CD8-positive, alpha-beta memory T cell (primary cell): ENCODE data around the gene TBX1. TPM values are rescaled to one million over a fixed set of nuclear protein-coding genes. Genes with fewer than 3 reads are reported as not detected.
A peak's percentile ranks its signal among the peaks of the same experiment; 100 is the strongest.

Experiments
- CTCF ChIA-PET: fragments of 350-600 bp; sonication (Branson Sonifier 250); formaldehyde crosslinking; loops from one replicate; lab custom pipeline; 2021; ENCODE audit warnings: antibody characterized with exemption; lab: Charles Lee
- POLR2A ChIA-PET: fragments of 350-600 bp; sonication (Branson Sonifier 250); formaldehyde crosslinking; loops from one replicate; lab custom pipeline; 2021; ENCODE audit warnings: antibody characterized with exemption; lab: Charles Lee
- DNase-seq, 5 donors: peaks; one replicate each; pipeline versions ENCODE4 v3.0.0 to v3.0.0-alpha.2; 2020 to 2022; ENCODE audit warnings: mixed read lengths in 1 of 5
- H3K27ac ChIP-seq: one replicate; pipeline ENCODE4 v1.7.0; 2013; ENCODE audit warnings: low read depth, mild to moderate bottlenecking, low read length, moderate library complexity
- H3K27me3 ChIP-seq: 2 replicates; pipeline ENCODE4 v1.7.0; 2013; ENCODE audit warnings: low read length, mild to moderate bottlenecking; ENCODE audit not compliant: insufficient read depth, poor library complexity, severe bottlenecking
- H3K36me3 ChIP-seq: 2 replicates; pipeline ENCODE4 v1.7.0; 2013; ENCODE audit warnings: mild to moderate bottlenecking, low read length, moderate library complexity; ENCODE audit not compliant: insufficient read depth
- H3K4me1 ChIP-seq: 2 replicates; pipeline ENCODE4 v1.7.0; 2013; ENCODE audit warnings: mild to moderate bottlenecking, low read length, moderate library complexity; ENCODE audit not compliant: insufficient read depth
- H3K4me3 ChIP-seq: 2 replicates; pipeline ENCODE4 v1.7.0; 2013; ENCODE audit warnings: mild to moderate bottlenecking, low read length
- H3K9me3 ChIP-seq: 2 replicates; pipeline ENCODE4 v1.7.0; 2013; ENCODE audit warnings: mild to moderate bottlenecking, low read length
- H3K27ac Mint-ChIP-seq, 8 donors: one replicate each; pipeline ENCODE4 v1.8.0; 2020 to 2021; ENCODE audit warnings: mixed read lengths in 8 of 8, mild to moderate bottlenecking in 6 of 8, inconsistent platforms in 3 of 8, moderate library complexity in 3 of 8
- H3K27me3 Mint-ChIP-seq, 2 donors: one replicate each; pipeline ENCODE4 v1.8.0; 2020 to 2021; ENCODE audit warnings: mixed read lengths in 2 of 2, mild to moderate bottlenecking in 1 of 2, moderate library complexity in 1 of 2
- H3K36me3 Mint-ChIP-seq, 3 donors: one replicate each; pipeline ENCODE4 v1.8.0; 2020 to 2021; ENCODE audit warnings: mixed read lengths in 3 of 3, inconsistent platforms in 1 of 3, mild to moderate bottlenecking in 1 of 3
- H3K4me1 Mint-ChIP-seq, 3 donors: one replicate each; pipeline ENCODE4 v1.8.0; 2020 to 2021; ENCODE audit warnings: mixed read lengths in 3 of 3, inconsistent platforms in 1 of 3, mild to moderate bottlenecking in 1 of 3
- H3K4me3 Mint-ChIP-seq, 7 donors: one replicate each; pipeline ENCODE4 v1.8.0; 2020 to 2021; ENCODE audit warnings: mixed read lengths in 7 of 7, mild to moderate bottlenecking in 6 of 7, moderate library complexity in 4 of 7, inconsistent platforms in 2 of 7
- H3K9me3 Mint-ChIP-seq, 5 donors: one replicate each; pipeline ENCODE4 v1.8.0; 2020 to 2022; ENCODE audit warnings: mixed read lengths in 5 of 5, mild to moderate bottlenecking in 3 of 5, moderate library complexity in 2 of 5, inconsistent platforms in 1 of 5
- polyA plus RNA-seq: library from polyadenylated mRNA; unstranded; fragments of 300-500 nt; fragmentation: Illumina TruSeq; gene quantifications from one replicate; pipeline ENCODE4 v1.2.3, GENCODE V29; 2021
- total RNA-seq, 2 experiments: library from RNA; stranded (reverse); gene quantifications; one replicate each; pipeline ENCODE4 v1.2.3, GENCODE V29; 2021

Gene TBX1
- total and polyA plus RNA-seq, 3 experiments from 2014 or later, result not detected

DNA sequence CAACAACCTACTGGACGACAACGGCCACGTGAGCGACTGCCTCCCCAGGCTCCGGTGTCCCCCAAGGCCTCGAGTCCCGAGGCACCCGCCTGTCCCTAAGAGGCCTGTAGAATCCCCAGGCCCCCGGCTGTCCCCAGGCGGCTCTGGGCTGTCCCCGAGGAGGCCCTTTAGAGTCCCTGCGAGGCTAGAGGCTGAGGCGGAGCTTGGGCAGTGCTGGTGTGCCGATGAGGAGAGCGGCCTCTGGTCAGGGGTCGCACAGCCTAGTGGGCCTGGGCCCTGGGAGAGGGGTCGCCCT, 3.7 kb downstream of the TBX1 start:
- peaks cover 18 to 38% (median 25%) of the 10 kb centered on the region in 3 donors for H3K4me1 Mint-ChIP-seq
- peaks cover 19% of the 10 kb centered on the region for H3K4me1 ChIP-seq
- H3K27me3 ChIP-seq, result peaks cover 46% of the 10 kb centered on the region
- H3K27ac Mint-ChIP-seq, result no peak overlapping the region
- H3K4me3 ChIP-seq, result no peak overlapping the region
- no peak overlapping the region for H3K27ac ChIP-seq
- no peaks in the 10 kb centered on the region for H3K9me3 ChIP-seq
- H3K27me3 Mint-ChIP-seq, result peaks cover 55 to 68% of the 10 kb centered on the region in 2 donors
- DNase-seq, result no peak
- no peaks in the 10 kb centered on the region for H3K36me3 ChIP-seq
- peak overlapping the region in 3 of 7 donors; percentile 40 to 66 (median 62) for H3K4me3 Mint-ChIP-seq
- peaks cover 0 to 4% (median 0%) of the 10 kb centered on the region in 3 donors for H3K36me3 Mint-ChIP-seq
- H3K9me3 Mint-ChIP-seq, result peaks cover 0 to 3% (median 0%) of the 10 kb centered on the region in 5 donors
- POLR2A ChIA-PET, result no interaction called here
- CTCF ChIA-PET, result no interaction called here

DNA sequence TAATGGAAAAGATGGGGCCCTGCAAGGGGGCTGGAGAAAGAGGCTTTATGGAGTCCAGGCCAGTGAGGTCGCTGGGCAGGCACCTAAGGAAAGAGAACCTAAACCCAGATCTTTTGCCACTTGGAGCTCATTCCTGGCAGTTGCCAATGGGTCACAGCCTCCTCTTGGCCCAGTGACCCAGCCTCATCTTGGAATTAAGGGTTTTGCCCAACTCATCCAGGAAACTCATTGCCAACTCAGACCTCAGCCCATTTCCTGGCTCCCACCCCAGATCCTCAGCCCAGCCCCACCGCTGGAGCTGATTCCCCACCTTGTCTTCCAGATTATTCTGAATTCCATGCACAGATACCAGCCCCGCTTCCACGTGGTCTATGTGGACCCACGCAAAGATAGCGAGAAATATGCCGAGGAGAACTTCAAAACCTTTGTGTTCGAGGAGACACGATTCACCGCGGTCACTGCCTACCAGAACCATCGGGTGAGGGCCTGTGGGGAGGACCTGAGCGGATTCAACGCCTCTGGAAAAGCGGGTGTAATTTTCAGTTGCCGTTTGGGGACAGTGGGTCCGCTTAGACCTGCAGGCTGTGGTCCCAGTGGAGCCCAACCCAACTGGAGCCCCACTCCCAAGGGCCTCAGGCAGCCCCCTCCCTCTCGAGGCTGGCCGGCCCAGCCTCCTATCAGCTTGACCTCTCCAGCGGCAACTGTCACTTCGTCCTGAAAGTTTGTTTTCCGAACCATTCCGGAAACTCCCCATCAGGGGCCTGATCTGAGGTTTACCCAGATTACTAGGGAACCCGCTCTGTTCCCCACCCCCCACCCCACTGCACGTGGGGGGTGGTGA, 4.3 kb downstream of the TBX1 start:
- H3K4me3 Mint-ChIP-seq, result peak overlapping the region in 5 of 7 donors; percentile 40 to 83 (median 62)

DNA sequence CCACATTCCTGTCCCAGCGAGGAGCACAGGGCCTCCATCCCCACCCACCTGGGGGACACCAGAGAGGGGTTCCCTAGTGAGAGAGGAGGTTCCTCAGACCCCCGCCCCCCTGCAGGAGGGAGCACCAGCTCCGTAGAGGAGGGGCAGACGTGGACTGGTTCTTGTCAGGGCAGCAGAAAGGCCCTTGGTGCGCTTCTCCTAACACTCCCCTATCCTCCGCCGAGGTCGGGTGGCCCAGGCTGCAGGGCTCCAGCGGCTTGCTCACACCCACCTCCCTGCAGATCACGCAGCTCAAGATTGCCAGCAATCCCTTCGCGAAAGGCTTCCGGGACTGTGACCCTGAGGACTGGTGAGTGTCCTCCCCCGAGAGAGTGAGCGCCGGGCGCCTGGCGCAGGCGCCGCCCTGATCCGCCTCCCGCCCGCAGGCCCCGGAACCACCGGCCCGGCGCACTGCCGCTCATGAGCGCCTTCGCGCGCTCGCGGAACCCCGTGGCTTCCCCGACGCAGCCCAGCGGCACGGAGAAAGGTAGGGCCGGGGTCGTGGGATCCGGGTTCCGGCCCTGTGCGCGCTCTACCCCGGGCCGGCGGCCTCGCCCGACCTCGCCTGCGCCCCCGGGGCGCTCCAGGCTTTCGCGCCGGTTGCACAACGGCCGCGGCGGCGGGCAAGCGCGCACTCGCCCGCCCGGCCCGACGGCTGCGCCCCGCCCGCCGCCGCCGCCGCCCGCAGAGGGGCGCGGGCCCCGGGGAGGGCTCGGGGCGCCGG, 5.1 kb downstream of the TBX1 start:
- H3K36me3 ChIP-seq, result no peaks in the 10 kb centered on the region
- no peak for DNase-seq
- Mint-ChIP-seq H3K4me3 (peak overlapping the region in 6 of 7 donors; percentile 59 to 83 (median 68)), H3K4me1 (peaks cover 8 to 27% (median 15%) of the 10 kb centered on the region in 3 donors), H3K27me3 (peaks cover 58 to 70% of the 10 kb centered on the region in 2 donors), H3K36me3 (no peaks in the 10 kb centered on the region), H3K9me3 (peaks cover 0 to 3% (median 0%) of the 10 kb centered on the region in 5 donors), H3K27ac (no peak overlapping the region)
- H3K9me3 ChIP-seq, result no peaks in the 10 kb centered on the region
- peak overlapping the region; percentile 4 for H3K27ac ChIP-seq
- peaks cover 11% of the 10 kb centered on the region for H3K4me1 ChIP-seq
- H3K27me3 ChIP-seq, result peaks cover 49% of the 10 kb centered on the region
- ChIA-PET POLR2A (no interaction called here), CTCF (interaction anchor here (1.0 kb wide), 1 partner anchor 35 kb away, joined by 3 read pairs; no protein-coding TSS in a partner anchor)
- no peak overlapping the region for H3K4me3 ChIP-seq

More for the DNA sequence above, 4.3 kb downstream of the TBX1 start:
- H3K4me3 ChIP-seq, result no peak overlapping the region
- Mint-ChIP-seq H3K27me3 (peaks cover 57 to 68% of the 10 kb centered on the region in 2 donors), H3K27ac (peak overlapping the region in 1 of 8 donors; percentile 39), H3K4me1 (peaks cover 14 to 32% (median 20%) of the 10 kb centered on the region in 3 donors), H3K9me3 (peaks cover 0 to 3% (median 0%) of the 10 kb centered on the region in 5 donors), H3K36me3 (peaks cover 0 to 3% (median 0%) of the 10 kb centered on the region in 3 donors)
- ChIA-PET CTCF (no interaction called here), POLR2A (no interaction called here)
- H3K27me3 ChIP-seq, result peaks cover 43% of the 10 kb centered on the region
- H3K27ac ChIP-seq, result no peak overlapping the region
- H3K9me3 ChIP-seq, result no peaks in the 10 kb centered on the region
- H3K36me3 ChIP-seq, result no peaks in the 10 kb centered on the region
- no peak for DNase-seq
- peaks cover 13% of the 10 kb centered on the region for H3K4me1 ChIP-seq

DNA sequence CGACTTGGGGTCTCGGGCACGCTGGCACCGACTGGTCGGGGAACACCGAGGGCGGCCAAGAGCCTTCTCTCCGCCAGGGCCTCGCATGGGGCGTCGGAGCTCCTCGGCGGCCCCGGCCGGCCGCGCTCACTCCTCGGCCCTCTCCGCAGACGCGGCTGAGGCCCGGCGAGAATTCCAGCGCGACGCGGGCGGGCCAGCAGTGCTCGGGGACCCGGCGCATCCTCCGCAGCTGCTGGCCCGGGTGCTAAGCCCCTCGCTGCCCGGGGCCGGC, 5.6 kb downstream of the TBX1 start:
- Mint-ChIP-seq H3K27me3 (peaks cover 62 to 73% of the 10 kb centered on the region in 2 donors), H3K27ac (no peak overlapping the region), H3K4me3 (no peak overlapping the region), H3K36me3 (no peaks in the 10 kb centered on the region), H3K9me3 (peaks cover 0 to 3% (median 0%) of the 10 kb centered on the region in 5 donors), H3K4me1 (peaks cover 8 to 27% (median 15%) of the 10 kb centered on the region in 3 donors)
- Histone ChIP-seq H3K4me1 (peaks cover 11% of the 10 kb centered on the region), H3K27me3 (peaks cover 53% of the 10 kb centered on the region), H3K9me3 (no peaks in the 10 kb centered on the region), H3K36me3 (no peaks in the 10 kb centered on the region), H3K27ac (no peak overlapping the region), H3K4me3 (no peak overlapping the region)
- ChIA-PET CTCF (interaction anchor here (1.0 kb wide), 1 partner anchor 35 kb away, joined by 3 read pairs; no protein-coding TSS in a partner anchor), POLR2A (no interaction called here)
- DNase-seq, result no peak

DNA sequence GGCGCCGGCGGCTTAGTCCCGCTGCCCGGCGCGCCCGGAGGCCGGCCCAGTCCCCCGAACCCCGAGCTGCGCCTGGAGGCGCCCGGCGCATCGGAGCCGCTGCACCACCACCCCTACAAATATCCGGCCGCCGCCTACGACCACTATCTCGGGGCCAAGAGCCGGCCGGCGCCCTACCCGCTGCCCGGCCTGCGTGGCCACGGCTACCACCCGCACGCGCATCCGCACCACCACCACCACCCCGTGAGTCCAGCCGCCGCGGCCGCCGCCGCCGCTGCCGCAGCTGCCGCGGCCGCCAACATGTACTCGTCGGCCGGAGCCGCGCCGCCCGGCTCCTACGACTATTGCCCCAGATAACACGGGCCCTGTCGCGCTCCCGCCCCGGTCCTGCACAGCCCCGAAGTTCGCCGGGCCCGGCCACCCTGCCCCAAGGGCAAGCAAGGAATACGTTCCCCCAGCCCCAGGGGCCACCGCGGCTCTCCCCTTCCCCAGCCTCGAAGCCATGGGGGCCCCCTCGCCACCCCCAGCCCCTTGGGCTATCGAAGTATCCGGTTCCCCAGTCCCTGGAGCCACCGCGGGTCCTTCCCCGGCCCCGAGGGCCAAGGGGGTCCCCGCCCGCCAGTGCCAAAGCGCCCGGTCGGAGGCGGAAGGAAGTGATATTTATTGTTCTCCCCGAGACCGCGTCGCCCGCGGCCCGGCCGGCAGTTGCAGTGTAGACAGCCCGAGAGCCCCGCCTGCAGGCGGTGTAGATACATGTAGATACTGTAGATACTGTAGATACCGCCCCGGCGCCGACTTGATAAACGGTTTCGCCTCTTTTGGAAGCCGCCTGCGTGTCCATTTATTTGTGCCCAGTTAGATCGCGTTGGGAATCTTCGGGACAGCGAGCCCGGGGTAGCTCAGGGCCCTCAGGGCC, 6.2 kb downstream of the TBX1 start:
- H3K27me3 ChIP-seq, result peaks cover 51% of the 10 kb centered on the region
- H3K4me3 ChIP-seq, result no peak overlapping the region
- Mint-ChIP-seq H3K27ac (peak overlapping the region in 1 of 8 donors; percentile 26), H3K4me1 (peaks cover 4 to 23% (median 12%) of the 10 kb centered on the region in 3 donors), H3K36me3 (no peaks in the 10 kb centered on the region), H3K9me3 (peaks cover 0 to 3% (median 0%) of the 10 kb centered on the region in 5 donors), H3K4me3 (peak overlapping the region in 5 of 7 donors; percentile 33 to 52 (median 50)), H3K27me3 (peaks cover 62 to 75% of the 10 kb centered on the region in 2 donors)
- no peaks in the 10 kb centered on the region for H3K36me3 ChIP-seq
- H3K27ac ChIP-seq, result peak overlapping the region; percentile 43
- CTCF ChIA-PET, result interaction anchor here (1.0 kb wide), 1 partner anchor 36 kb away, joined by 3 read pairs; no protein-coding TSS in a partner anchor
- no peaks in the 10 kb centered on the region for H3K9me3 ChIP-seq
- POLR2A ChIA-PET, result no interaction called here
- H3K4me1 ChIP-seq, result peaks cover 11% of the 10 kb centered on the region
- peak in 3 of 5 donors; percentile 24 to 58 (median 27) for DNase-seq

DNA sequence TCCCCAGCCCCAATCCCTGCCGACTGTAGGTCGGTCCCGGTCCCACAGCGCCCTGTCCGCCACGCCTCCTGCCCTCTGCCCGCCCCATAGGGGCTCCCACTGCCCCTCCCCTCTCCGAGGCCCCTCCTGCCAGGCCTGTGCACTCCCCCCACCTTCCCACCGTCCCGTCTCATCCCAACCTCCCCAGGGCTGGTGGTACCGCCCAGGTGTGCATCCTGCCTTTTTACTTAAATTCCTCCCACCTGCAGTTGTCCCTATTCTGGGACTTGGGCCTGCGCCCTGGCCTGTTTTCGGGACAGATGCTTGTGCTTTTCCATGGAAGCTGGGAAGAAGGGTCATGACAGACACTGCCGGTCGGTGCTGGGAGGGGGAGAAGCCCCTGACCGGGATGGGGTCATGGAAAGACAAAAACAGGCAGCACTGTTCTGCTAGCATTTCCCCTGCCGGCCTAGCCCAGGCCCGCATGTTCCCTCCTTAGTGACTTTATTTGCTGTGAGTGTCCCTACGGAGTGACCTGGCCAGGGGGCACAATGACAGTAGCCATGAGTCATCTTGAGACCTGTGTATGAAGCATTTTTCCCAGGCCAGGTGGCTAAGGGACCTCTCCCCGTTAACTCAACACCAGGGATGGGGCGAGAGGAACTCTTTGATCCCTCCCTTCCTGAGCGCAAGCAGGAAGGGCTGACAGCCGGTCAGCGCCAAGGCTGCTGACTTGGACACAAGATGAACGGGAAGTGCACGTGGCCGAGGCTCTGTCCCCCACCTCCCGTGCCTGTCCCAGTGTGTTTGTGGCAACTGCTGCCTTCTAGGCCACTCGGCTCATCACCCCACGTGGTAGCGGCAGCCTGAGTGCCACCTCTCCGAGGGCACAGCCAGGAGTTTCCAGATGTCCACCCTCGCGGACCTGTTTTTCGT, 7.1 kb downstream of the TBX1 start:
- peaks cover 44% of the 10 kb centered on the region for H3K27me3 ChIP-seq
- CTCF ChIA-PET, result no interaction called here
- no peaks in the 10 kb centered on the region for H3K36me3 ChIP-seq
- DNase-seq, result no peak
- Mint-ChIP-seq H3K4me1 (peaks cover 4 to 23% (median 12%) of the 10 kb centered on the region in 3 donors), H3K36me3 (no peaks in the 10 kb centered on the region), H3K27me3 (peaks cover 59 to 76% of the 10 kb centered on the region in 2 donors), H3K27ac (no peak overlapping the region), H3K4me3 (peak overlapping the region in 5 of 7 donors; percentile 33 to 52 (median 50)), H3K9me3 (peaks cover 0 to 3% (median 0%) of the 10 kb centered on the region in 5 donors)
- POLR2A ChIA-PET, result no interaction called here
- peaks cover 11% of the 10 kb centered on the region for H3K4me1 ChIP-seq
- H3K27ac ChIP-seq, result no peak overlapping the region
- H3K4me3 ChIP-seq, result no peak overlapping the region
- no peaks in the 10 kb centered on the region for H3K9me3 ChIP-seq

DNA sequence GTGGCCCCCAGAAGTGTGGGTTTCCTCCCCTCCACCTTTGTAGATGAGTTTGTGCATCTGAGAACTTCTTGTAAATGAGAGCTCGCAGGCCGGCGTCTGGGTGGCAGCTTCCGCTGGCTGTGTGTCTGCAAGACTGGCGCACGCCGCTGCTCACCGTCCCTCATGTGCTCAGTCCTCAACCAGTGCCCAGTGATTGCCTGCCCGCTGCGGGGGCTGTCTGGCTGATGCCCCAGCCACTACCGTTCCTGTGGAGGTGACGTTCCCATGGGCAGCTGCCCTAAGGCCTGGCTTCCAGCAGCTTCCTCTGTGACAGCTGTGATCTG, 8.8 kb downstream of the TBX1 start:
- Histone ChIP-seq H3K36me3 (no peaks in the 10 kb centered on the region), H3K4me3 (no peak overlapping the region), H3K27me3 (peaks cover 43% of the 10 kb centered on the region), H3K4me1 (peaks cover 17% of the 10 kb centered on the region), H3K27ac (no peak overlapping the region), H3K9me3 (no peaks in the 10 kb centered on the region)
- no peaks in the 10 kb centered on the region for H3K36me3 Mint-ChIP-seq
- peak overlapping the region in 1 of 7 donors; percentile 51 for H3K4me3 Mint-ChIP-seq
- no peak overlapping the region for H3K27ac Mint-ChIP-seq
- DNase-seq, result no peak
- ChIA-PET POLR2A (no interaction called here), CTCF (no interaction called here)
- peaks cover 4 to 23% (median 12%) of the 10 kb centered on the region in 3 donors for H3K4me1 Mint-ChIP-seq
- peaks cover 0 to 3% (median 0%) of the 10 kb centered on the region in 5 donors for H3K9me3 Mint-ChIP-seq
- peaks cover 53 to 78% of the 10 kb centered on the region in 2 donors for H3K27me3 Mint-ChIP-seq
